Loucy (cell line): Measurements from ENCODE around the gene CUEDC2.
A peak's percentile ranks its signal among the peaks of the same experiment; 100 is the strongest.

ENCODE experiments used
- H2AFZ ChIP-seq: fragments of 200-600 bp; sonication (generic); 2 replicates; pipeline ENCODE4 v1.6.0; 2016; ENCODE audit warnings: antibody characterized with exemption, mild to moderate bottlenecking, low read length, moderate library complexity
- H3F3A ChIP-seq: fragments of 200-600 bp; 2 replicates; pipeline ENCODE4 v1.6.0; 2016; ENCODE audit warnings: antibody characterized with exemption, low read depth, mild to moderate bottlenecking
- H3K27me3 ChIP-seq: fragments of 200-600 bp; sonication (generic); 2 replicates; pipeline ENCODE4 v1.6.1; 2014; ENCODE audit warnings: low read length, mild to moderate bottlenecking; ENCODE audit not compliant: insufficient read depth, poor library complexity, severe bottlenecking
- H3K36me3 ChIP-seq: fragments of 200-600 bp; sonication (generic); 2 replicates; pipeline ENCODE4 v1.6.1; 2016; ENCODE audit warnings: low read length; ENCODE audit not compliant: insufficient read depth
- H3K4me1 ChIP-seq: fragments of 200-600 bp; sonication (generic); 2 replicates; pipeline ENCODE4 v1.5.1; 2014; ENCODE audit warnings: low read length, mild to moderate bottlenecking; ENCODE audit not compliant: insufficient read depth, poor library complexity, severe bottlenecking
- H3K4me2 ChIP-seq: fragments of 200-600 bp; sonication (generic); 2 replicates; pipeline ENCODE4 v1.6.0; 2014; ENCODE audit warnings: antibody characterized with exemption, low read length, low read depth, mild to moderate bottlenecking; ENCODE audit not compliant: poor library complexity, severe bottlenecking
- H3K4me3 ChIP-seq: fragments of 200-600 bp; sonication (generic); 2 replicates; pipeline ENCODE4 v1.5.1; 2014; ENCODE audit warnings: low read length, mild to moderate bottlenecking, mixed read lengths; ENCODE audit not compliant: poor library complexity, severe bottlenecking
- H3K79me2 ChIP-seq: fragments of 200-600 bp; sonication (generic); 2 replicates; pipeline ENCODE4 v1.6.1; 2014; ENCODE audit warnings: low read length; ENCODE audit not compliant: insufficient read depth
- H3K9ac ChIP-seq: fragments of 200-600 bp; sonication (generic); 2 replicates; pipeline ENCODE4 v1.6.0; 2014; ENCODE audit warnings: mild to moderate bottlenecking, low read depth, low read length, moderate library complexity; ENCODE audit not compliant: poor library complexity, severe bottlenecking
- H3K9me2 ChIP-seq: fragments of 200-600 bp; sonication (generic); replicated peaks from 2 replicates; pipeline ENCODE4 v1.6.1; 2016; ENCODE audit warnings: low read depth, low read length, mixed read lengths
- H3K9me3 ChIP-seq: fragments of 200-600 bp; sonication (generic); 2 replicates; pipeline ENCODE4 v1.6.1; 2014; ENCODE audit warnings: mild to moderate bottlenecking, antibody characterized with exemption, low read length, low read depth; ENCODE audit not compliant: insufficient read depth
- H4K20me1 ChIP-seq: fragments of 200-600 bp; sonication (generic); 2 replicates; pipeline ENCODE4 v1.6.0; 2014; ENCODE audit warnings: antibody characterized with exemption, low read length, mild to moderate bottlenecking; ENCODE audit not compliant: insufficient read depth, poor library complexity, severe bottlenecking
- EZH2phosphoT487 ChIP-seq: fragments of 200-600 bp; IDR thresholded peaks from 2 replicates; pipeline ENCODE4 v1.6.1; 2018; ENCODE audit warnings: antibody characterized with exemption, mild to moderate bottlenecking, moderate library complexity, borderline replicate concordance
- TF ChIP-seq, protein P1 (sequence below): fragments of 200-600 bp; sonication (generic); conservative IDR thresholded peaks from 2 replicates; pipeline ENCODE4 v1.5.1; 2014; ENCODE audit warnings: mild to moderate bottlenecking, antibody characterized with exemption, low read length

CUEDC2 gene

DNA sequence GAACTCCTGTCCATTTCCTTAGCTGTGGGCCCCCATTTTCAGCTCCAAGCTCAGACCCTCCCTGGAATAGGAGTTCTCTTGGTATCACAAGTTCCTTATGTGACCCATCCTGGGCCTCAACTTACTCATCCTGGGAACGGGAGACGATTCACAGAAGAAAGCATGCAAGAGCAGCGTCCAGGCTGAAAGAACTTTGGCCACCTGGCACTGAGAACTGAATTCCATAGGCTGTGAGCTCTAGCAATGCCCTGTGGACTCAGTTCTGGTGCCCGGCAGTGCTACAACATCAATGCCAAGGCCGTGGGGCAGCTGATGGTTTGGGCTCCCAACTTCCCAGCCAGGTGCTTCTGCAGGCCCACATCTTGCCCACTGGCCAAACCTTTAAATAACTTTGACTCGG, 3.9 kb upstream of the CUEDC2 start:
- H3K9me2 ChIP-seq: no peaks in the 10 kb centered on the region
- H3F3A ChIP-seq: no peaks in the 10 kb centered on the region
- H3K36me3 ChIP-seq: no peaks in the 10 kb centered on the region
- peaks cover 10% of the 10 kb centered on the region for H3K79me2 ChIP-seq
- H3K9ac ChIP-seq: no peak overlapping the region
- no peak overlapping the region for H3K4me3 ChIP-seq
- no peak for TF ChIP-seq EZH2phosphoT487
- TF ChIP-seq, protein P1, sequence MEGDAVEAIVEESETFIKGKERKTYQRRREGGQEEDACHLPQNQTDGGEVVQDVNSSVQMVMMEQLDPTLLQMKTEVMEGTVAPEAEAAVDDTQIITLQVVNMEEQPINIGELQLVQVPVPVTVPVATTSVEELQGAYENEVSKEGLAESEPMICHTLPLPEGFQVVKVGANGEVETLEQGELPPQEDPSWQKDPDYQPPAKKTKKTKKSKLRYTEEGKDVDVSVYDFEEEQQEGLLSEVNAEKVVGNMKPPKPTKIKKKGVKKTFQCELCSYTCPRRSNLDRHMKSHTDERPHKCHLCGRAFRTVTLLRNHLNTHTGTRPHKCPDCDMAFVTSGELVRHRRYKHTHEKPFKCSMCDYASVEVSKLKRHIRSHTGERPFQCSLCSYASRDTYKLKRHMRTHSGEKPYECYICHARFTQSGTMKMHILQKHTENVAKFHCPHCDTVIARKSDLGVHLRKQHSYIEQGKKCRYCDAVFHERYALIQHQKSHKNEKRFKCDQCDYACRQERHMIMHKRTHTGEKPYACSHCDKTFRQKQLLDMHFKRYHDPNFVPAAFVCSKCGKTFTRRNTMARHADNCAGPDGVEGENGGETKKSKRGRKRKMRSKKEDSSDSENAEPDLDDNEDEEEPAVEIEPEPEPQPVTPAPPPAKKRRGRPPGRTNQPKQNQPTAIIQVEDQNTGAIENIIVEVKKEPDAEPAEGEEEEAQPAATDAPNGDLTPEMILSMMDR: no peak
- H4K20me1 ChIP-seq: no peaks in the 10 kb centered on the region
- H3K4me2 ChIP-seq: peak overlapping the region; percentile 51
- H2AFZ ChIP-seq: no peak overlapping the region
- no peaks in the 10 kb centered on the region for H3K27me3 ChIP-seq
- H3K9me3 ChIP-seq: no peaks in the 10 kb centered on the region
- H3K4me1 ChIP-seq: peaks cover 4% of the 10 kb centered on the region

DNA sequence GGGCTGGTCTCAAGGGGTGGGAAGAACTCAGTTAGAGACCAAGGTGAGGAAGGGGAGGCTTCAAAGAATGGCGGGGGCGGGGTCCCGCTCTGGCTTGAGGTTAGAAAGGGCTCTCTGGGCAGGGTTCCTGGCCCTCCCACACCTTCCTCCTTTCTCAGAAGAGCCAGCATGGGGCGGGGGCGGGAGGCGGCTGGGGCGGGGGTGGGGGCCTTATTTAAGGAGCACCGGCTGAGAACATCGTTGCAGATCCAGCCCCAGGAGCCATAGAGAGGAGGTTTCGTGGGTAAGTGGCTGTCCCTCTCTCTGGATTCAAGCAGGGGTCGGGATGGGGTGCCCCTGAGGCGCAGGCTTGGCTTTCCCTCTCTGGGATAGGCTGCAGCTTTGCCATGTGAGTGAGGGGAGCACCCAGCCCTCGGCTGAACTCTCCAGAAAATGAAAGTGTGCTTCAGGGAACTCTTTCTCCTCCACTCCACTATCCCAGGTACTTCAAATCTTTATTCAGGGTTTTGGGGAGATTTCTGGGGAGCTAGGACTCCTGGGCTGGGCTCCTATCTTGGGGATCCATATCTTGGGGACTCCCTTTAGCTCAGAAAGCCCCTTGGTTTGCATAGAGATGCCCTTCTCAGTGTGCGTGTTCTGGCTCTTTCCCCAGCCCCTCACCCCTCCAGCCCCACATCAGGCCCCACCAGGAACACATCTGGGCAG, 3.3 kb upstream of the CUEDC2 start:
- Histone ChIP-seq H3F3A (no peaks in the 10 kb centered on the region), H3K36me3 (no peaks in the 10 kb centered on the region), H3K79me2 (peaks cover 14% of the 10 kb centered on the region), H3K4me3 (peak overlapping the region; percentile 7), H3K4me2 (peak overlapping the region; percentile 51), H2AFZ (0 out of 2 replicates have a peak overlapping the region, but pooled peaks have one; percentile 46), H3K9me3 (no peaks in the 10 kb centered on the region), H3K9ac (no peak overlapping the region), H3K27me3 (no peaks in the 10 kb centered on the region), H4K20me1 (no peaks in the 10 kb centered on the region), H3K9me2 (no peaks in the 10 kb centered on the region), H3K4me1 (peaks cover 6% of the 10 kb centered on the region)
- TF ChIP-seq, protein P1: no peak
- TF ChIP-seq EZH2phosphoT487: no peak

DNA sequence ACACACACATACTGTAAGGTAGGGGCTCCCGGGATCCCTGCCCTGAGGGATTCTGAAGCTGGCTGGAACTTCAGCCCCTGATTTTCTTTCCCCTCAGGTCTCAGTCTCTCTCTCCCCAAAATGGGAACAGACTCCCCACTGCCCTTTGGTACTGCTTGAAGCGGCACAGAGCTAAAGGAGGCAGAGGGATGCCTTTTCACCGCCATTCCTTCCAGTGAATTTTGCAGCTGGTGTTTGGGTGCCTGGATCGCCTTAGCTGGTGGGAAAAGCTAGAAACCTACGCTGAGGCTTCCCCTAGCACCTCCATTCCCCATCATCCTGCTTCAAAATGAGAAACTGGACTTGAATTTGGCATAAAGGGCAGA, 2.7 kb upstream of the CUEDC2 start:
- 0 out of 2 replicates have a peak overlapping the region, but pooled peaks have one; percentile 46 for H2AFZ ChIP-seq
- peaks cover 18% of the 10 kb centered on the region for H3K79me2 ChIP-seq
- no peaks in the 10 kb centered on the region for H3K27me3 ChIP-seq
- H3K9me3 ChIP-seq: no peaks in the 10 kb centered on the region
- H3K36me3 ChIP-seq: no peaks in the 10 kb centered on the region
- no peak overlapping the region for H3K4me2 ChIP-seq
- no peak overlapping the region for H3K9ac ChIP-seq
- H4K20me1 ChIP-seq: no peaks in the 10 kb centered on the region
- H3K4me3 ChIP-seq: no peak overlapping the region
- no peaks in the 10 kb centered on the region for H3K9me2 ChIP-seq
- no peaks in the 10 kb centered on the region for H3F3A ChIP-seq
- TF ChIP-seq, protein P1: no peak
- no peak for TF ChIP-seq EZH2phosphoT487
- peaks cover 6% of the 10 kb centered on the region for H3K4me1 ChIP-seq
